NCI-H2081 (cell line): ENCODE data around the gene OR2M7.
"Not testable (repeated sequence)": the region's sequence is repeated elsewhere in the genome, so short reads cannot be mapped to it uniquely, and the experiment has no call there.

Experiments used
- DNase-seq, 2 experiments: peaks; one replicate each; lab custom pipeline; 2025; lab: John Stamatoyannopoulos, UW

The OR2M7 gene, protein sequence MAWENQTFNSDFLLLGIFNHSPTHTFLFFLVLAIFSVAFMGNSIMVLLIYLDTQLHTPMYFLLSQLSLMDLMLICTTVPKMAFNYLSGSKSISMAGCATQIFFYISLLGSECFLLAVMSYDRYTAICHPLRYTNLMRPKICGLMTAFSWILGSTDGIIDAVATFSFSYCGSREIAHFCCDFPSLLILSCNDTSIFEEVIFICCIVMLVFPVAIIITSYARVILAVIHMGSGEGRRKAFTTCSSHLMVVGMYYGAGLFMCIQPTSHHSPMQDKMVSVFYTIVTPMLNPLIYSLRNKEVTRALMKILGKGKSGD

GRCh38 chr1:248324468-248324867 is at the start of gene OR2M7:
Gene OR2M7 (minus strand): TSS chr1:248324568. CDS start chr1:248324568, 0 bp downstream.
- no peak for DNase-seq

DNA sequence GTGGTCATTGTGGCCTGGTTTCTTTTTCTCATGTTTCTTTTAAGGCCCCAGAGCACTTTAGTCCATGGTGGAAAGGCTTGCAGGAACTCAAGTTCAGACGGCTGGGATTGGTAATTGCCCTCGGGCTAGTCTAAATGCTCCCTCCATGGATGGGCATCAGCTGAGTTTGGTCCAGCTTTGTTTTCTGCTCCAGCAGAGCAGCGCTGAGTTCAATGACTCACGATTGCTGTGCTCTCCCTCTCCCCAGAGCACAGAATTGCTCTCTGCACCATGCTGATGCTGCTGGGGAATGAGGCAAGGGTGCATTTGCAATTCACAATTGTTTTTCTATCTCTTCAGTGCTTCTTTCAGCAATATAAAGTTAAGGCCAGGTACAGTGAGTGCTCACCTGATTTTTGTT is 49.4 kb upstream of the OR2M7 start:
- DNase-seq: no peak

GRCh38 chr1:248372394-248372793 is 48.0 kb upstream of the OR2M7 start:
- DNase-seq: no peak

DNA sequence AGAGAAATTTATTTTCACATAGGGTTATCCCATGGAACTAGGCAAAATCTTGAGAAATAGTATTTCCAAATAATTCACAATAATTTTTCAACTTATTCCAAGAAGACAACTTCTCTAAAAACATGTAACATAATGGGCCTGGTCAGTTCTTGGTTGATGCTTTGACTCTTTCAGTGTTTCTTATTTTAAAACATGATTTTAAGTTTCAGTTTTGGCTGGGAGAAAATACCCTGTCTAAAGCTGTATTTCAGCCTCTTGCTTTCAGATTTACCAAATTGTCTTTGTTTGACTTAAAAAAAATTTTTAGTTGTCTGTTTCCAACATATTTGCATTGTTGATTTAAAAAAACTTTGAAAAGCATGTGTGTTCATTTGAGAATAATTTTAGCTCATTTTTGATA is 42.2 kb upstream of the OR2M7 start:
- no peak for DNase-seq

- no peak for DNase-seq
These were observed 36.9 kb upstream of the OR2M7 start, which contains the start of gene OR2T4 for GRCh38 chr1:248361121-248361715. Gene OR2T4 (plus strand): TSS chr1:248361665. CDS start chr1:248361665, 0 bp downstream.

- DNase-seq: no peak
These were observed 35.0 kb upstream of the OR2M7 start for GRCh38 chr1:248359415-248359814.

DNA sequence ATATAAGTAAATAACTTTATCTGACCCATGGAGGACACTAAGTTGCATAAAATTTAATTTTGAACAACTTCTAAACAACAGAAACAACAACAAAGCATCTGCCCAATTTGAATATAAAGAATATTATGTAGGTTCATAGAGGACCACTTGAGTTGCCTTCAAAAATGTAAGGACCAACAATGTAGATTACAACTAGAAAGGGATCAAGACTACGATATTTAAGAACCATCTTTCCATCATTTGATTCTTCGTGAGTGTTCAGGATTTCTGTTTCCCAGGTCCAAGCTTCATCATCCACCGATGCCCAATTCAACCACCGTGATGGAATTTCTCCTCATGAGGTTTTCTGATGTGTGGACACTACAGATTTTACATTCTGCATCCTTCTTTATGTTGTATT is 24.1 kb upstream of the OR2M7 start, which contains the start of gene OR14C36:
Gene OR14C36 (plus strand): TSS at position 301 of the 400 bp plus-strand sequence. CDS start 0 bp downstream, at position 301.
- DNase-seq: no peak

- no peak for DNase-seq
These were observed 19.1 kb upstream of the OR2M7 start for GRCh38 chr1:248343451-248343850.

DNA sequence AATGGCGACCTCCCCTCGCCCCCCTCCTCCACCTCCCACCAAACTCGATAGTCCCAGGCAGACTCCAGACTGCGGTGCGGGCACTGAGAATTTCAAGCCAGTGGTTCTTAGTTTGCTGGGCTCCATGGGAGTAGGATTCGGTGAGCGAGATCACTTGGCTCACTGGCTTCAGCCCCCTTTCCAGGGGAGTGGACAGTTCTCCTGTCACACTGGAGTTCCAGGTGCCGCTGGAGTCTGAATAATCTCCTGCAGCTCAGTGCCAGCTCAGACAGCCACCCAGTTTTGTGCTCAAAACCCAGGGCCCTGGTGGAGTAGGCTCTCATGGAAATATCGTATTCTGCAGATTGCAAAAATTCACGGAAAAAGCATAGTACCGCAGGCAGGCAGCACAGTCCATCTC is 7.6 kb downstream of the OR2M7 start:
- no peak for DNase-seq

DNA sequence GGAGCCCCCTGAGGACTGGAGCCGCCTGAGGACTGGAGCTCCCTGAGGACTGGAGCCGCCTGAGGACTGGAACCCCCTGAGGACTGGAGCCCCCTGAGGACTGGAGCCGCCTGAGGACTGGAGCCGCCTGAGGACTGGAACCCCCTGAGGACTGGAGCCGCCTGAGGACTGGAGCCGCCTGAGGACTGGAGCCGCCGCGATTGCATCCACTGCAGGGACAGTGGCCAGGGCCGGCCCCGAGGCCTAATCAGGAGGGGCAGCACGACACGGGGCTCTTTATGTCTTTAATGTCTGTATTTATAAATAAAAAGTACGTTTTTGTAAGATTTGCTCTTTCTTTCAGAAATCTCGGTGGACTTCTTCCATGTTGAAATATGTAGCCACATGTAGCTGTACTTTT is 17.6 kb downstream of the OR2M7 start:
- DNase-seq: not testable (repeated sequence)

DNA sequence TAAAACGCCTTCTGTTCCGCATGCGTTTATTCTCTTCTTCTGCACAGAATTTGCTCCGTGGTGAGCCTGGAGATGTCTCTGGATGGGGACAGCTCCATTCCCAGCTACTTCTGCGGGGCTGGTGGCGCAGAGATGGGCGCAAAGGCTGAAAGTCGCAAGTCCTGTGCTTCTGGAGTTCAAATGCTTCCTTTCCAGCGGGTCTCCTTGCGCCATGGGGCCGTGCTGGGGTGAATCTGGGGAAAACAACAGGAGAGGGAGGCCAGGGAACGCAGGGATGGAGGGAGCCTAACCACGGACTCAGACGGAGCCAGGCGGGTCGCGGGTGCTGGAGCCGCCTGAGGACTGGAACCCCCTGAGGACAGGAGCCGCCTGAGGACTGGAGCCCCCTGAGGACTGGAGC is 18.3 kb downstream of the OR2M7 start:
- DNase-seq: no peak

- not testable (repeated sequence) for DNase-seq
These were observed 18.7 kb downstream of the OR2M7 start for GRCh38 chr1:248305672-248306071.

DNA sequence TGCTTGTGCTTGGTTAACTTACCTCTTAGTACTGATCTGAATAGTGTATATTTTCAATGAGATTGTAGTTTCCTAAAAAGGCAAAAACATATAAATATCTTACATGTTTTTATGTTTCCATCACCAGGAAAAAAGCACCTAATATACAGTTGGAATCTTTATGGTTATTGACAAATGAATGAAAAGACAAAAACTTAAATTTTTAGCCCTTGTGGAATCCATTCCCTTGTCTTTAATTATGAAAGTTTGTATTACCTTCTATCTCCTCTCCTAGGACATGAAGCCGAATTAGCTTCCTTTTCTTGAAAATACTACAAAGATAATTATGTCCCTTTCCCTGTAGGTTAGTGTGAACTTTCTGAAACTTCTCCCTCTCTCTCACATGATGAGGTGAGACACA is 21.0 kb downstream of the OR2M7 start, which contains the start of gene OR2T12:
Gene OR2T12 (minus strand): TSS at position 101 of the 400 bp plus-strand sequence. CDS start 7,846 bp downstream, outside the sequence.
- DNase-seq: no peak

DNA sequence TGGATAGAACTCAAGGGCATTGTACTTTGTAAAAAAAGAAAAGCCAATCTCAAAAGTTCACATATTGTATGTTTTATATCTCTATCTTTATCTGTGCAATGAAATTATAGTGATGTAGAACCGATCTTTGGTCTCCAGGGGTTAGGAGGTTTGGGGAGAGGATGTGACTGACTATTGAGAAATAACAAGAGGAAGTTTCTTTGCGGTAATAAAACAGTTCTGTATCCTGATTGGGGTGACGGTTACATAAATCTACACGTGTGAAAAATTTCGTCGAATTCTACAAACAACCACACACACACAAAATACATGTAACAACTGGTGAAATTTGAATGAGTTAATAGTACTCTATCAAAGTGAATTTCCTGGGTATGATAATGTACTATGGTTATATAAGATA is 36.0 kb downstream of the OR2M7 start:
- DNase-seq: no peak

GRCh38 chr1:248277876-248278275 is 46.5 kb downstream of the OR2M7 start, which contains the start of gene OR2T33:
Gene OR2T33 (minus strand): TSS chr1:248277976. CDS start chr1:248273814, 4,162 bp downstream.
- no peak for DNase-seq
